ENCODE measurements around the gene SCLT1.

DNA sequence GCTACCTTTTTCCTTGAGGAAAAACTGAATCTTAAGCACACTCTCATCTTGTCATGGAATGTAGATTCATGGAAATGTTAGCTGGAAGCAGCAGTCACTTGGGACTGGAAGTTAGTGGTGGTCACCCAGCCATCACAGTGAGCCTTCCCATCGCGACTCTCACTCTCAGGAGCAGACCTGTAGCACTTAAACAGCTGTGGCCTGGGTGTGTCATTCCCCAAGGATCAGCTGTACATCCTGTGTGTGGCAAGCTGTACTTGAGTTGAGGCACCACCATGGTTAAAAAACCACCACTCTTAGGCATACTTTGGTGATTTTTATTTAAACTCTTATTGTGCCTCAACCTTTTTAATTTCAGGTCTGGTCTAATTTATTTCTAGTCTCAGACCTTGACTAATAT, 237.1 kb downstream of the SCLT1 start:
- TF ChIP-seq, protein P1, sequence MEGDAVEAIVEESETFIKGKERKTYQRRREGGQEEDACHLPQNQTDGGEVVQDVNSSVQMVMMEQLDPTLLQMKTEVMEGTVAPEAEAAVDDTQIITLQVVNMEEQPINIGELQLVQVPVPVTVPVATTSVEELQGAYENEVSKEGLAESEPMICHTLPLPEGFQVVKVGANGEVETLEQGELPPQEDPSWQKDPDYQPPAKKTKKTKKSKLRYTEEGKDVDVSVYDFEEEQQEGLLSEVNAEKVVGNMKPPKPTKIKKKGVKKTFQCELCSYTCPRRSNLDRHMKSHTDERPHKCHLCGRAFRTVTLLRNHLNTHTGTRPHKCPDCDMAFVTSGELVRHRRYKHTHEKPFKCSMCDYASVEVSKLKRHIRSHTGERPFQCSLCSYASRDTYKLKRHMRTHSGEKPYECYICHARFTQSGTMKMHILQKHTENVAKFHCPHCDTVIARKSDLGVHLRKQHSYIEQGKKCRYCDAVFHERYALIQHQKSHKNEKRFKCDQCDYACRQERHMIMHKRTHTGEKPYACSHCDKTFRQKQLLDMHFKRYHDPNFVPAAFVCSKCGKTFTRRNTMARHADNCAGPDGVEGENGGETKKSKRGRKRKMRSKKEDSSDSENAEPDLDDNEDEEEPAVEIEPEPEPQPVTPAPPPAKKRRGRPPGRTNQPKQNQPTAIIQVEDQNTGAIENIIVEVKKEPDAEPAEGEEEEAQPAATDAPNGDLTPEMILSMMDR (IDR thresholded peaks at IDR 0.05; ENCODE audit: low read depth, low read length), result no peak
- TF ChIP-seq EZH2phosphoT487 (IDR thresholded peaks at IDR 0.05; ENCODE audit: low read depth), result no peak

Measured in OCI-LY3 (cell line).